H7 (cell line): ENCODE data around the gene CDK4. TPM values are rescaled to one million over a fixed set of nuclear protein-coding genes. Genes with fewer than 3 reads are reported as not detected.
"Not testable (repeated sequence)": the region's sequence is repeated elsewhere in the genome, so short reads cannot be mapped to it uniquely, and the experiment has no call there.

ENCODE experiments used
- DNase-seq: peaks from one replicate; pipeline ENCODE4 v3.0.0; 2012
- H3K27me3 ChIP-seq: 2 replicates; pipeline ENCODE4 v1.6.0; 2011; ENCODE audit warnings: mild to moderate bottlenecking, low read length; ENCODE audit not compliant: control insufficient read depth, insufficient read depth
- H3K36me3 ChIP-seq: replicated peaks from 2 replicates; pipeline ENCODE4 v1.5.1; 2011; ENCODE audit warnings: low read length; ENCODE audit not compliant: control insufficient read depth, insufficient read depth
- H3K4me3 ChIP-seq: 2 replicates; pipeline ENCODE4 v1.5.1; 2011; ENCODE audit warnings: low read depth, mild to moderate bottlenecking, control low read depth, low read length, moderate library complexity; ENCODE audit not compliant: insufficient read depth
- total RNA-seq: library from RNA; depleted of rRNA; stranded (reverse); fragments of >200 nt; shearing (Covaris generic); gene quantifications from 2 replicates; pipeline ENCODE4 v1.2.3, GENCODE V29; 2014

CDK4 gene
- total RNA-seq, 1 experiment from 2014 or later: 275 TPM

- Histone ChIP-seq H3K4me3 (no peak overlapping the region), H3K36me3 (no peaks in the 10 kb centered on the region; the same call in 1 of the 2 replicates), H3K27me3 (peaks cover 54% of the 10 kb centered on the region)
- no peak for DNase-seq
Observed at GRCh38 chr12:57724003-57724935, 27.8 kb downstream of the CDK4 start.

GRCh38 chr12:57723630-57723962, 28.5 kb downstream of the CDK4 start:
- H3K27me3 ChIP-seq: peaks cover 50% of the 10 kb centered on the region
- H3K36me3 ChIP-seq: no peaks in the 10 kb centered on the region; the same call in 1 of the 2 replicates
- no peak for DNase-seq
- H3K4me3 ChIP-seq: no peak overlapping the region

GRCh38 chr12:57722716-57723629, 29.1 kb downstream of the CDK4 start:
- Histone ChIP-seq H3K36me3 (no peaks in the 10 kb centered on the region; the same call in 1 of the 2 replicates), H3K27me3 (peaks cover 44% of the 10 kb centered on the region), H3K4me3 (no peak overlapping the region)
- no peak for DNase-seq

DNA sequence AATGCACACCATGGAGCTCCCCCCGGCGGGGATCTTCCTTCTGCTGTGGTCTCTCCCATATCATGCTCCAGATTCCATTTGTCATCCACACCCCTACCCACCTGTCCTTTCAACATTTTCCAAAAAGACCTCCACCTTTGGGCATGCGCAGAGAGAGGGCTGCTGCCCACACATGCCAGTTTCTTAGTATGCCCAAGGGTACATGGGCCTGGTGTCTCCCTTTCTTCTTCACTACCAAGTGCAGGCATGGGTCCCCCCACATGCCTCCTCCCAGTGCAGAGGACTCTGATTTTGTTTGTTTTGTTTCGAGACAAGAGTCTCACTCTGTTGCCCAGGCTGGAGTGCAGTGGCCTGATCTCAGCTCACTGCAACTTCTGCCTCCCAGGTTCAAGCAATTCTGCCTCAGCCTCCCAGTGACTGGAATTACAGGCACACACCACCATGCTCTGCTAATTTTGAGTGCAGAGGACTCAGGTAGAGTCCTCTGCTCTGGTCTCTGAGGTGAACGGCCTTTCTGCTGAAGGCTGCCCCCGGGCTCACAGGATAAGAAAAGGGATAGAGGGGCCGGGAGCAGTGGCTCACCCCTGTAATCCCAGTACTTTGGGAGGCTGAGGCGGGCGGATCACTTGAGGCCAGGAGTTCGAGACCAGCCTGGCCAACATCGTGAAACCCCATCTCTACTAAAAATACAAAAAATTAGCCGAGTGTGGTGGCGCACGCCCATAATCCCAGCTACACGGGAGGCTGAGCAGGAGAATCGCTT, 30.1 kb downstream of the CDK4 start:
- not testable (repeated sequence) for DNase-seq, H3K36me3 ChIP-seq, H3K4me3 ChIP-seq
- peaks cover 34% of the 10 kb centered on the region for H3K27me3 ChIP-seq

GRCh38 chr12:57720606-57721595, 31.2 kb downstream of the CDK4 start:
- peak; percentile 30 for DNase-seq
- Histone ChIP-seq H3K36me3 (peaks cover 4% of the 10 kb centered on the region; the same call in 1 of the 2 replicates), H3K4me3 (no peak overlapping the region), H3K27me3 (peaks cover 23% of the 10 kb centered on the region)

DNA sequence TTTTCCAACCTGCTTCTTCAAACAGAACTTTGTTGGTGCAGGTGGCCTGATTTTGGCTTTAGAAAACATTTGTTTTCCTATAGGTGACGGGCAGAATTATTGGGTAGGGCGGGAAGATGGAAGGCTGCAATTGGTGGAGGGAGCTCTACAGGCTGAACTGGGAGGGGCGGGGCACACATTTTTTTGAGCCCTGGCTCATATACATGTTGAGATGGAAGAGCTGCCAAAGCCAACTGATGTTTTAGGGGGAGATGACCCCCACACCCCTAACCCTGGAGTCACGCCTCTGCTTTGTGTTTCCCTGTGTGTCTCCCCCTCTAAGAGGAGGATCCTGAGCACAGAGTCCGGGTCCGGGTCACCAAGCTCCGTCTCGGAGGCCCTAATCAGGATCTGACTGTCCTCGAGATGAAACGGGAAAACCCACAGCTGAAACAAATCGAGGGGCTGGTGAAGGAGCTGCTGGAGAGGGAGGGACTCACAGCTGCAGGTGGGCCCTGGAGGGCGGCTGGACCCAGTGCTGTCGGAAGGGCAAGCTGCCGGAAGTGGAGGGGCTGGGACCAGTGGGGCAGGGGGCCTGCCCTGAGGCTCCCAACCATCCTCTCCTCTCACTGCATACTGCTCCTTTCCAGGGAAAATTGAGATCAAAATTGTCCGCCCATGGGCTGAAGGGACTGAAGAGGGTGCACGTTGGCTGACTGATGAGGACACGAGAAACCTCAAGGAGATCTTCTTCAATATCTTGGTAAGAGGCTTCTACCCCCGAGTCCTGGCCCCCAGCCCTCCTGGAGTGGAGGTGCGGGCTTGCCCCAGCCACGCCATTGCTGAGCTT, 32.1 kb downstream of the CDK4 start:
- Histone ChIP-seq H3K27me3 (peaks cover 20% of the 10 kb centered on the region), H3K4me3 (no peak overlapping the region), H3K36me3 (peaks cover 4% of the 10 kb centered on the region; the same call in 1 of the 2 replicates)
- DNase-seq: peak; percentile 29

DNA sequence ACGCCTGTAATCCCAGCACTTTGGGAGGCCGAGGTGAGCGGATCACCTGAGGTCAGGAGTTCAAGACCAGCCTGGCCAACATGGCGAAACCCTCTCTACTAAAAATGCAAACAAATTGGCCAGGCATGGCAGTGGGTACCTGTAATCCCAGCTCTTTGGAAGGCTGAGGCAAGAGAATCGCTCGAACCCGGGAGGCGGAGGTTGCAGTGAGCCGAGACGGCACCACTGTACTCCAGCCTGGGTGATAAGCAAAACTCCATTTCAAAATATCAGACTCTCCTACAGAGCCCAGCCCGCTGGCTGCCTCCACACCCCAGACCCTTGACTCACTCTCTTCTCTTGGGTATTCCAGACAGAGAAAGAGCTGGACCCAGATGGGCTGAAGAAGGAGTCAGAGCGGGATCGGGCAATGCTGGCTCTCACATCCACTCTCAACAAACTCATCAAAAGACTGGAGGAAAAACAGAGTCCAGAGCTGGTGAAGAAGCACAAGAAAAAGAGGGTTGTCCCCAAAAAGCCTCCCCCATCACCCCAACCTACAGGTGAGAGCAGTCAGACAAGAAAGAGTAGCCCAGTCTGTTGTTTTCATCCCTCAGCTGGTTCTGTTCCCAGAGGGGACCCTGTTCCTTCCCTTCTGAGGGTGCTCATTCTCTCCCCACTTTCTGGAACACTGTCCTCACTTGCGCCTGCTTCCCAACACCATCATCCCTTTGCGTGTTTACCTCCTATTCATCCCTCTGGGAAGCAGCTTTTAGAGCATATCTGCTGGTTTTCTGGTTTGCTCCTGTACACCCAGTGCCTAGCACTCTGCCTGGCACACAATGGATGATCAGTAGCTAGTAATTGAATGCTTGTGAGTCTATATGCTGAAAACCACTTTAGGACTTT, 33.2 kb downstream of the CDK4 start:
- Histone ChIP-seq H3K27me3 (peaks cover 9% of the 10 kb centered on the region), H3K36me3 (peaks cover 4% of the 10 kb centered on the region; the same call in 1 of the 2 replicates), H3K4me3 (no peak overlapping the region)
- peak; percentile 10 for DNase-seq

GRCh38 chr12:57717846-57718640, 34.1 kb downstream of the CDK4 start:
- DNase-seq: no peak
- Histone ChIP-seq H3K36me3 (peaks cover 4% of the 10 kb centered on the region; the same call in 1 of the 2 replicates), H3K4me3 (no peak overlapping the region), H3K27me3 (peaks cover 1% of the 10 kb centered on the region; the same call in 1 of the 2 replicates)

DNA sequence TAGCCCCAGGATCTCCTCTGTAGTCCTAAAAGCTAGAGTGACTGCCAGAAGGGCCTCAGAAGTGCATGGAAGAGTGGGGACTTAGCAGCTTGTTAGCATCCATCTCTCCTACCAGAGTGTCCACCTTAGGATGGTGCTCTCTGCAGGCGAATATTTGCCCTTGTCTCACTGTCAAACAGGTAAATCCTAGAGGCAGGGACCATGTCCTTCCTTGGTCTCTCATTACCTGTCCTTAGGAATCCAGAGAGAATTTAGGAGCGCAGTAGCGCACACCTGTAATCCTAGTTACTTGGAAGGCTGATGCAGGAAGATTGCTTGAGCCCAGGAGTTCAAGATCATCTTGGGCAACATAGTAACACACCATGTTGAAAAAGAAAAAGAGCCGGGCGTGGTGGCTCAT, 35.0 kb downstream of the CDK4 start:
- Histone ChIP-seq H3K36me3 (peaks cover 4% of the 10 kb centered on the region; the same call in 1 of the 2 replicates), H3K27me3 (no peaks in the 10 kb centered on the region; the same call in 1 of the 2 replicates), H3K4me3 (no peak overlapping the region)
- DNase-seq: no peak

DNA sequence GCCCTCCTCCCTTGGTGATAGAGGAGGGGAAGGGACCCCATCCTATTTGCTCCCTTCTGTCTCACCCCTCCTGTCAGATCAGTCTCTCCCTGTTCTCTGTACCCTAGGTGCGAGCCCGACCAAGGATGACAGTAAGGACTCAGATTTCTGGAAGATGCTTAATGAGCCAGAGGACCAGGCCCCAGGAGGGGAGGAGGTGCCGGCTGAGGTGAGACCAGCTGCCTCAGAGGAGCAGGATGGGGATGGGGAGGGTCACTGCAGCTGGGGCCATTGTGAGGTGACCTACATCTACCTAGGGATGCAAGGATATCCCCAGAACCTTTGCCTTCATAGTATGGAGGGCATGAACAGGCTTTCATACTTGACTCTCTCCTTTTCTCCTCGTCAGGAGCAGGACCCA, 35.8 kb downstream of the CDK4 start:
- Histone ChIP-seq H3K36me3 (peaks cover 4% of the 10 kb centered on the region; the same call in 1 of the 2 replicates), H3K27me3 (no peaks in the 10 kb centered on the region), H3K4me3 (no peak overlapping the region)
- DNase-seq: no peak

DNA sequence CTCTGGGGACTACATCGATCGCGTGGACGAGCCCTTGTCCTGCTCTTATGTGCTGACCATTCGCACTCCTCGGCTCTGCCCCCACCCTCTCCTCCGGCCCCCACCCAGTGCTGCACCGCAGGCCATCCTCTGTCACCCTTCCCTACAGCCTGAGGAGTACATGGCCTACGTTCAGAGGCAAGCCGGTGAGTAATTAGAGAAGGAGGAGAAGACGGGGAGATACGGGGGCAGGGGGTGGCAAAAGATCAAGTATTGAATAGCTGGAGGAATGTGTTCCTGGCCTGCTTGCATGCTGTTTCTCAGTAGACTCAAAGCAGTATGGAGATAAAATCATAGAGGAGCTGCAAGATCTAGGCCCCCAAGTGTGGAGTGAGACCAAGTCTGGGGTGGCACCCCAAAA, 36.3 kb downstream of the CDK4 start:
- H3K27me3 ChIP-seq: no peaks in the 10 kb centered on the region
- no peak overlapping the region for H3K4me3 ChIP-seq

More for the DNA sequence above, 36.3 kb downstream of the CDK4 start:
- no peak for DNase-seq
- peaks cover 4% of the 10 kb centered on the region; the same call in 1 of the 2 replicates for H3K36me3 ChIP-seq
